GM23338 (cell line): Measurements from ENCODE around the gene ATP8B2. TPM values are rescaled to one million over a fixed set of nuclear protein-coding genes. Genes with fewer than 3 reads are reported as not detected.

ENCODE experiments used
- ATAC-seq: fragments of 200-7000 bp; cut with Tn5 transposase; 3 replicates; pipeline ENCODE4 v1.9.1; 2020
- DNase-seq: peaks from one replicate; pipeline ENCODE4 v3.0.0-alpha.2; 2015; ENCODE audit warnings: low spot score
- H2AFZ ChIP-seq: fragments of 200-600 bp; sonication (generic); 2 replicates; pipeline ENCODE4 v1.8.0; 2016; ENCODE audit warnings: antibody characterized with exemption, mild to moderate bottlenecking, moderate library complexity
- H3F3A ChIP-seq: fragments of 200-600 bp; sonication (generic); replicated peaks from 2 replicates; pipeline ENCODE4 v1.8.0; 2017; ENCODE audit warnings: antibody characterized with exemption, mixed run types, low read depth
- H3K27ac ChIP-seq: fragments of 200-600 bp; sonication (generic); 2 replicates; pipeline ENCODE4 v1.6.1; 2016; ENCODE audit warnings: low read depth
- H3K27me3 ChIP-seq: fragments of 200-600 bp; sonication (generic); 2 replicates; pipeline ENCODE4 v1.8.0; 2016; ENCODE audit warnings: mild to moderate bottlenecking, mixed run types, moderate library complexity; ENCODE audit not compliant: insufficient read depth
- H3K36me3 ChIP-seq: fragments of 200-600 bp; sonication (generic); 2 replicates; pipeline ENCODE4 v1.8.0; 2016; ENCODE audit warnings: mild to moderate bottlenecking; ENCODE audit not compliant: insufficient read depth
- H3K4me1 ChIP-seq: fragments of 200-600 bp; sonication (generic); 2 replicates; pipeline ENCODE4 v1.8.0; 2016; ENCODE audit warnings: mild to moderate bottlenecking, moderate library complexity; ENCODE audit not compliant: insufficient read depth
- H3K4me2 ChIP-seq: fragments of 200-600 bp; sonication (generic); 2 replicates; pipeline ENCODE4 v1.7.1; 2017; ENCODE audit warnings: mixed run types
- H3K4me3 ChIP-seq: fragments of 200-600 bp; sonication (generic); 2 replicates; pipeline ENCODE4 v1.6.1; 2016; ENCODE audit warnings: mixed run types
- H3K79me2 ChIP-seq: fragments of 200-600 bp; sonication (generic); replicated peaks from 2 replicates; pipeline ENCODE4 v1.8.0; 2017; ENCODE audit warnings: mild to moderate bottlenecking; ENCODE audit not compliant: insufficient read depth
- H3K9me2 ChIP-seq: fragments of 200-600 bp; sonication (generic); 2 replicates; pipeline ENCODE4 v1.8.0; 2017; ENCODE audit not compliant: insufficient read depth
- H4K20me1 ChIP-seq: fragments of 200-600 bp; sonication (generic); replicated peaks from 2 replicates; pipeline ENCODE4 v1.8.0; 2017; ENCODE audit warnings: mild to moderate bottlenecking; ENCODE audit not compliant: insufficient read depth
- H3K27ac Mint-ChIP-seq: 2 replicates; pipeline ENCODE4 v1.8.0; 2020; ENCODE audit warnings: inconsistent platforms, mild to moderate bottlenecking, moderate library complexity, mixed read lengths
- H3K27me3 Mint-ChIP-seq: 3 replicates; pipeline ENCODE4 v1.8.0; 2022; ENCODE audit warnings: low read depth, mild to moderate bottlenecking, moderate library complexity, mixed read lengths, inconsistent platforms; ENCODE audit not compliant: insufficient read depth, poor library complexity
- H3K36me3 Mint-ChIP-seq: 3 replicates; pipeline ENCODE4 v1.8.0; 2021; ENCODE audit warnings: low read depth, mild to moderate bottlenecking, inconsistent platforms, moderate library complexity, mixed read lengths
- H3K4me1 Mint-ChIP-seq: 3 replicates; pipeline ENCODE4 v1.8.0; 2020; ENCODE audit warnings: mild to moderate bottlenecking, inconsistent platforms, mixed read lengths
- H3K4me3 Mint-ChIP-seq: 3 replicates; pipeline ENCODE4 v1.8.0; 2021; ENCODE audit warnings: moderate library complexity, mild to moderate bottlenecking, inconsistent platforms, mixed read lengths
- H3K9me3 Mint-ChIP-seq: 3 replicates; pipeline ENCODE4 v1.8.0; 2020; ENCODE audit warnings: moderate library complexity, mild to moderate bottlenecking, inconsistent platforms, mixed read lengths
- CREB1 ChIP-seq: fragments of 250-450 bp; sonication (Bioruptor Pico); IDR thresholded peaks from 2 replicates; pipeline ENCODE4 v1.5.0; 2020; ENCODE audit warnings: low read depth, mild to moderate bottlenecking, moderate library complexity
- CTCF ChIP-seq, 2 experiments: fragments of 200-600 bp in 1 of 2; sonication (generic) in 1 of 2; conservative IDR thresholded peaks; 2 replicates each; pipeline versions ENCODE4 v1.5.1 to v1.6.1; 2016 to 2017; ENCODE audit warnings: antibody characterized with exemption in 2 of 2, low read depth in 2 of 2, mild to moderate bottlenecking in 2 of 2, moderate library complexity in 1 of 2
- ETS1 ChIP-seq: IDR thresholded peaks from 2 replicates; pipeline ENCODE4 v1.6.1; 2016; ENCODE audit warnings: antibody characterized with exemption
- JUNB ChIP-seq: IDR thresholded peaks from one replicate; pipeline ENCODE4 v1.6.1; 2016; ENCODE audit warnings: antibody characterized with exemption; ENCODE audit not compliant: unreplicated experiment
- NANOG ChIP-seq: IDR thresholded peaks from 2 replicates; pipeline ENCODE4 v1.6.1; 2016; ENCODE audit warnings: antibody characterized with exemption, borderline replicate concordance
- POLR2AphosphoS5 ChIP-seq: IDR thresholded peaks from 2 replicates; pipeline ENCODE4 v1.6.1; 2016; ENCODE audit warnings: antibody characterized with exemption, low read depth
- REST ChIP-seq: IDR thresholded peaks from one replicate; pipeline ENCODE4 v1.6.1; 2018; ENCODE audit warnings: antibody characterized with exemption; ENCODE audit not compliant: unreplicated experiment
- ZNF331 ChIP-seq: fragments of 250-450 bp; sonication (Bioruptor Pico); IDR thresholded peaks from 2 replicates; pipeline ENCODE4 v1.5.0; 2020; ENCODE audit warnings: low read depth, mild to moderate bottlenecking, moderate library complexity
- ZNF462 ChIP-seq: fragments of 250-450 bp; sonication (Bioruptor Pico); IDR thresholded peaks from 2 replicates; pipeline ENCODE4 v1.5.0; 2020; ENCODE audit warnings: mild to moderate bottlenecking, moderate library complexity
- polyA plus RNA-seq: library from polyadenylated mRNA; unstranded; fragments of >200 nt; fragmentation: Nextera tagmentation; extraction: Ambion mirVana; gene quantifications from 2 replicates; pipeline ENCODE4 v1.2.1, GENCODE V29; 2016
- total RNA-seq: library from RNA; depleted of rRNA; stranded (reverse); fragments of >200 nt; shearing (Covaris generic); gene quantifications from 2 replicates; pipeline ENCODE4 v1.2.3, GENCODE V29; 2014

ATP8B2 gene
- total and polyA plus RNA-seq, 2 experiments from 2014 or later: 11.0 to 112 TPM

- DNase-seq (peak; percentile 76), ATAC-seq (peak; percentile 80)
- Mint-ChIP-seq H3K4me1 (peaks cover 20% of the 10 kb centered on the region), H3K9me3 (no peaks in the 10 kb centered on the region; the same call in 2 of the 3 replicates), H3K36me3 (peaks cover 17% of the 10 kb centered on the region), H3K27me3 (peaks cover 16% of the 10 kb centered on the region), H3K4me3 (peak overlapping the region; percentile 88), H3K27ac (no peak overlapping the region)
- H3K4me1 ChIP-seq: peaks cover 8% of the 10 kb centered on the region; the same call in 1 of the 2 replicates
- peak; percentile 56 for TF ChIP-seq POLR2AphosphoS5
- no peak for TF ChIP-seq JUNB
- no peak for TF ChIP-seq ZNF462 (CRISPR knock-in tag)
- TF ChIP-seq CTCF (conservative IDR thresholded peaks at IDR 0.05; ENCODE audit: low read depth in 2 of 2): 0 out of 4 replicates have a peak, but pooled peaks of 1 of the 2 experiments have one; percentile 12
- TF ChIP-seq REST: no peak
- no peak for TF ChIP-seq CREB1 (CRISPR knock-in tag)
- no peak for TF ChIP-seq ZNF331 (CRISPR knock-in tag)
- TF ChIP-seq ETS1: no peak
- TF ChIP-seq NANOG: no peak
- H2AFZ ChIP-seq: peak overlapping the region; percentile 99
- no peaks in the 10 kb centered on the region; the same call in 1 of the 2 replicates for H4K20me1 ChIP-seq
- H3K9me2 ChIP-seq: no peaks in the 10 kb centered on the region
- H3K4me3 ChIP-seq: peak overlapping the region; percentile 88
- H3K27ac ChIP-seq: no peak overlapping the region; the same call in 1 of the 2 replicates
- peak overlapping the region; percentile 97 for H3K4me2 ChIP-seq
- H3K79me2 ChIP-seq: no peaks in the 10 kb centered on the region
- H3F3A ChIP-seq: peaks cover 2% of the 10 kb centered on the region; the same call in 1 of the 2 replicates
- no peaks in the 10 kb centered on the region for H3K27me3 ChIP-seq
- no peaks in the 10 kb centered on the region for H3K36me3 ChIP-seq
Observed at GRCh38 chr1:154352581-154353459, 27.5 kb downstream of the ATP8B2 start.
